Stimulated activated CD4-positive, alpha-beta T cell treated with anti-CD3 and anti-CD28 coated beads, Interleukin-1b, Interleukin-23, amount 100 ng/mL, for 4 hours (primary cell): Measurements from ENCODE around the gene PGRMC2.

Experiments
- DNase-seq, 2 donors: peaks; one replicate each; pipeline ENCODE4 v3.0.0-alpha.2; 2020; ENCODE audit warnings: low read depth in 2 of 2

PGRMC2 gene

GRCh38 chr4:128298852-128299251 lies 11.2 kb upstream of the PGRMC2 start:
- DNase-seq = no peak

GRCh38 chr4:128298146-128298758 lies 10.6 kb upstream of the PGRMC2 start:
- no peak for DNase-seq

GRCh38 chr4:128295255-128295654 lies 7.6 kb upstream of the PGRMC2 start:
- DNase-seq = no peak

- DNase-seq = no peak
These were observed 6.9 kb upstream of the PGRMC2 start for GRCh38 chr4:128294464-128294863.

GRCh38 chr4:128292349-128292748 lies 4.7 kb upstream of the PGRMC2 start:
- no peak for DNase-seq

GRCh38 chr4:128291096-128291495 lies 3.5 kb upstream of the PGRMC2 start:
- DNase-seq = no peak

GRCh38 chr4:128290526-128290925 lies 2.9 kb upstream of the PGRMC2 start:
- DNase-seq = no peak

- DNase-seq = no peak
These were observed 2.0 kb upstream of the PGRMC2 start for GRCh38 chr4:128289523-128290158.

GRCh38 chr4:128288689-128289106 lies 1.1 kb upstream of the PGRMC2 start:
- DNase-seq = peak in 1 of 2 donors; percentile 18

GRCh38 chr4:128287871-128288688 lies 467 bp upstream of the PGRMC2 start:
- DNase-seq = peak; percentile 100

GRCh38 chr4:128286474-128287058 lies 1.0 kb downstream of the PGRMC2 start:
- DNase-seq = no peak

GRCh38 chr4:128285085-128285997 lies 2.3 kb downstream of the PGRMC2 start:
- no peak for DNase-seq

- DNase-seq = no peak
These were observed 3.3 kb downstream of the PGRMC2 start for GRCh38 chr4:128284317-128284716.

- no peak for DNase-seq
These were observed 4.5 kb downstream of the PGRMC2 start for GRCh38 chr4:128283071-128283470.

GRCh38 chr4:128282516-128282915 lies 5.1 kb downstream of the PGRMC2 start:
- no peak for DNase-seq

- DNase-seq = no peak
These were observed 6.3 kb downstream of the PGRMC2 start for GRCh38 chr4:128281354-128281753.

GRCh38 chr4:128279624-128280225 lies 7.9 kb downstream of the PGRMC2 start:
- no peak for DNase-seq

- DNase-seq = no peak
These were observed 9.8 kb downstream of the PGRMC2 start for GRCh38 chr4:128277856-128278255.

- no peak for DNase-seq
These were observed 12.3 kb downstream of the PGRMC2 start for GRCh38 chr4:128275346-128275745.

- DNase-seq = no peak
These were observed 16.1 kb downstream of the PGRMC2 start for GRCh38 chr4:128271551-128271950.

GRCh38 chr4:128268970-128269369 lies 18.6 kb downstream of the PGRMC2 start:
- DNase-seq = no peak
